RWPE2 (cell line): Measurements from ENCODE around the gene KCNIP1.

ENCODE experiments used
- ATAC-seq: fragments of 200-7000 bp; cut with Tn5 transposase; 3 replicates; pipeline ENCODE4 v1.9.1; 2021; ENCODE audit warnings: low read depth
- DNase-seq: peaks from one replicate; pipeline ENCODE4 v3.0.0-alpha.2; 2020; ENCODE audit warnings: low spot score
- H3K27ac ChIP-seq: fragments of 450-650 bp; 2 replicates; pipeline ENCODE4 v1.5.1; 2017; ENCODE audit warnings: mild to moderate bottlenecking; ENCODE audit not compliant: poor library complexity, severe bottlenecking
- H3K27me3 ChIP-seq: fragments of 250-450 bp; sonication (Bioruptor Pico); 2 replicates; pipeline ENCODE4 v1.5.1; 2021; ENCODE audit warnings: mild to moderate bottlenecking, moderate library complexity; ENCODE audit not compliant: insufficient read depth, poor library complexity, severe bottlenecking
- H3K36me3 ChIP-seq: fragments of 250-450 bp; sonication (Bioruptor Pico); 2 replicates; pipeline ENCODE4 v1.5.1; 2020; ENCODE audit warnings: low read depth, mild to moderate bottlenecking, moderate library complexity
- H3K4me1 ChIP-seq: fragments of 250-450 bp; sonication (Bioruptor Pico); 2 replicates; pipeline ENCODE4 v1.5.1; 2021; ENCODE audit warnings: mild to moderate bottlenecking, moderate library complexity; ENCODE audit not compliant: insufficient read depth, poor library complexity, severe bottlenecking
- H3K4me3 ChIP-seq: fragments of 250-450 bp; sonication (Bioruptor Pico); 2 replicates; pipeline ENCODE4 v1.5.1; 2021; ENCODE audit warnings: mild to moderate bottlenecking, moderate library complexity; ENCODE audit not compliant: severe bottlenecking
- H3K9me3 ChIP-seq: fragments of 250-450 bp; sonication (Bioruptor Pico); 2 replicates; pipeline ENCODE4 v1.5.1; 2021; ENCODE audit warnings: mild to moderate bottlenecking, moderate library complexity; ENCODE audit not compliant: severe bottlenecking
- TF ChIP-seq, protein P1 (sequence below): fragments of 450-650 bp; IDR thresholded peaks from one replicate; pipeline ENCODE4 v1.5.1; 2017; ENCODE audit warnings: mild to moderate bottlenecking, moderate library complexity; ENCODE audit not compliant: poor library complexity, severe bottlenecking

Gene KCNIP1

DNA sequence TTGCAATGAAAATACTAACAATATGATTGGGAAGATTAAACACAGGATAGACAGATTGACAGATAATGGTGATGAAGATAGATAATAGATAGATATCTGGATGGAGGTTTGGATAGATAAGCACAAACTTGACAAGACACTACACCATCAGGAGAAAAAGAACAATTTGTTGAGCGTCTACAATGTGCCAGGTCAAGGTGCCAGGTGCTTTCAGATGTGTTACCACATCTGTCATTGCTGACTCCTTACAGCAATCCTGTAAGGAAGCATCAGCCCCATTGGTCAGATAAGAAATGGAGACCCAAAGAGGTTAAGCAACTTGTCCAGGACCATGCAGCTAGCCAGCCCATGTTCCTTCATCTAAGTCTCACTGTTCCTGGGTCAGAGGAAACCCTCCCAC, 278.1 kb downstream of the KCNIP1 start:
- Histone ChIP-seq H3K36me3 (no peaks in the 10 kb centered on the region), H3K9me3 (no peaks in the 10 kb centered on the region), H3K27ac (no peak overlapping the region), H3K4me3 (no peak overlapping the region), H3K27me3 (no peaks in the 10 kb centered on the region), H3K4me1 (no peaks in the 10 kb centered on the region)
- no peak for ATAC-seq
- TF ChIP-seq, protein P1, sequence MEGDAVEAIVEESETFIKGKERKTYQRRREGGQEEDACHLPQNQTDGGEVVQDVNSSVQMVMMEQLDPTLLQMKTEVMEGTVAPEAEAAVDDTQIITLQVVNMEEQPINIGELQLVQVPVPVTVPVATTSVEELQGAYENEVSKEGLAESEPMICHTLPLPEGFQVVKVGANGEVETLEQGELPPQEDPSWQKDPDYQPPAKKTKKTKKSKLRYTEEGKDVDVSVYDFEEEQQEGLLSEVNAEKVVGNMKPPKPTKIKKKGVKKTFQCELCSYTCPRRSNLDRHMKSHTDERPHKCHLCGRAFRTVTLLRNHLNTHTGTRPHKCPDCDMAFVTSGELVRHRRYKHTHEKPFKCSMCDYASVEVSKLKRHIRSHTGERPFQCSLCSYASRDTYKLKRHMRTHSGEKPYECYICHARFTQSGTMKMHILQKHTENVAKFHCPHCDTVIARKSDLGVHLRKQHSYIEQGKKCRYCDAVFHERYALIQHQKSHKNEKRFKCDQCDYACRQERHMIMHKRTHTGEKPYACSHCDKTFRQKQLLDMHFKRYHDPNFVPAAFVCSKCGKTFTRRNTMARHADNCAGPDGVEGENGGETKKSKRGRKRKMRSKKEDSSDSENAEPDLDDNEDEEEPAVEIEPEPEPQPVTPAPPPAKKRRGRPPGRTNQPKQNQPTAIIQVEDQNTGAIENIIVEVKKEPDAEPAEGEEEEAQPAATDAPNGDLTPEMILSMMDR: no peak
- DNase-seq: no peak

DNA sequence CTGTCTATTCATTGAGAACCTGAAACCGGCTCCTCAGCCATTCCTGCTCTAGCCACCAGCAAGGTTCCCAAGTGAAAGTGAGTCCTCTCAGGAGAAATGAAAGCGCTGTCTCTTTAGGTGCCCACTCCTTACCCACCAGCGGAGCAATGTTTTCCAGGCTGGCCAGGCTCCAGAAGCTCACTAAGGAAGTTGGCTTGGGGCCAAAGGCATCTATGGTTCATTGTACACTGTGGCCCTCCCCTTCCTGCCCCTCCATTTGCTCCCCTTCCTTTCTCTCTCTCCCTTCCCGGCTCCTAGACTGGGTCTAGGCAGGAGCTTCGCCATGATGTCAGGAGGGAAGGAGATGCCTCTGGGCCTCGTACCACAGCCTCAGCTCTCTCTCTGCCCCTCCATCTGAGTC, 278.6 kb downstream of the KCNIP1 start:
- DNase-seq (no peak), ATAC-seq (no peak)
- Histone ChIP-seq H3K9me3 (no peaks in the 10 kb centered on the region), H3K27me3 (no peaks in the 10 kb centered on the region), H3K36me3 (no peaks in the 10 kb centered on the region), H3K27ac (no peak overlapping the region), H3K4me3 (no peak overlapping the region), H3K4me1 (no peaks in the 10 kb centered on the region)
- TF ChIP-seq, protein P1: no peak

- no peaks in the 10 kb centered on the region for H3K9me3 ChIP-seq
- H3K27me3 ChIP-seq: no peaks in the 10 kb centered on the region
- H3K4me1 ChIP-seq: no peaks in the 10 kb centered on the region
- H3K4me3 ChIP-seq: no peak within 1 kb of the TSS
- DNase-seq (no peak), ATAC-seq (no peak)
- TF ChIP-seq, protein P1: no peak
- no peak within 1 kb of the TSS for H3K27ac ChIP-seq
- no peaks in the 10 kb centered on the region for H3K36me3 ChIP-seq
Measured at GRCh38 chr5:170783498-170784247, 279.9 kb downstream of the KCNIP1 start, which contains the start of gene GABRP. GABRP (plus strand) TSS chr5:170783725; CDS start chr5:170788616, 4,891 bp downstream.

DNA sequence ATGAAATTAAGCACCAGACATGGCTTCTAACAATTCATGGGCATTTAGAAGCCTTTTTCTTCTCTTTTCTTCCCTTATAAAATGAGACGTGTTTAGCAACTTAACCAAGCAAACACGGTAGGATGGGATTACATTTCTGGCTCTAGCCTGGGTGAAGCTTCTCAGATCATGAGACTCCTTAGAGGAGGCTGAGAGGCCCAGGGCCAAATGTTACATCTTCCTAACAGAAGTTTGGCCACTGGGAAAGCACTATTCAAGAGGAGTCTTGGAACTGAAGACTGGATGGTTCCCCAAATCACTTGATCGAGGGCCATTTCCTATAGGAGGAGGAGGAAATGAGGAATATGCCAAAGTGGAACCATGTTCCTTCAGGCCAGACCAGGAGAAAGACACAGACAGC, 281.6 kb downstream of the KCNIP1 start:
- H3K4me1 ChIP-seq: no peaks in the 10 kb centered on the region
- no peak overlapping the region for H3K4me3 ChIP-seq
- ATAC-seq (no peak), DNase-seq (no peak)
- H3K27me3 ChIP-seq: no peaks in the 10 kb centered on the region
- H3K36me3 ChIP-seq: no peaks in the 10 kb centered on the region
- no peaks in the 10 kb centered on the region for H3K9me3 ChIP-seq
- no peak overlapping the region for H3K27ac ChIP-seq
- TF ChIP-seq, protein P1: no peak
